ENCODE results near the gene IVD. TPM values are rescaled to one million over a fixed set of nuclear protein-coding genes. Genes with fewer than 3 reads are reported as not detected.

Gene IVD
- polyA plus RNA-seq, 4 donors, result 56.6 to 99.2 (median 67.1) TPM

DNA sequence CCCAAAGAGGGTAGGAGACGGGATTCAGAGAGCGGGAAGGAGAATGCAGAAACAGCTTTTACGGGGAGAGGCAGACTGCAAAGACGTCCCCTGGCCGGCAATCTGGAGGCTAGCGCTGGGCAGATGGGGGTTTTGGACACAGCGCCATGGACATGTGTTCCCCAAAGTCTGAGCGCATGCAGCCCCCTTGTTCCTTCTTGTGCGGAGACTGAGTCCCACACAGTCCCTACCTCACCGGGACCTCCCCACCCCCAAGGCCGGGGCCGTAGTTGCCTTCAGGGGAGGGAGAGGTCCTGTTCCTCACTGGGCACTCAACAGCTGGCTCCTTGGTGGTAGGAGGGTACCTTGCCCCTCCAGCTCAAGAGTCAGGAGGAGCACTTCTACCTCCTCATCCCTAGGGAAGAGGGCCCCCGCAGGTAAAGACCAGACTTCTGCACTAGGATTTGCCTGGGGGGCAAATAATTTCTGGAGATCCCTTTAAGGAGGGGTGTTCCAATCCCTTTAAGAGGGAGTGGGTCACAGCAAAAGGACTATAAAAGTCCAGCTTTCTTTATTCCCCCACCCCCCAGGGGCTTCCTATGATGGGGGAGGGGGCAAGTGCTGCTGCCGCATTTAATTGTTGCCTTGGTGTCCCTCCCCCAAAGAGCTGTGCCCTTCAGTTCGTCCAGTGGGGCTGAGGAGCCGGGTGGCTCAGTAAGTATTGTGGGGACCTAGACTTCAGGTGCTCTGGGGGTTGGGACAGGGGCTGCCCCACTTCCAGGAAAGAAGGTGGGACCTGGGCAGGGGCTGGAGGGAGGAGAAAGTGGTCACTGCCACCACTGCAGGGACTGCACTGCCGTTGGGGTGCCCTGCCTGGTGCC is 31.5 kb downstream of the IVD start:
- DNase-seq (ENCODE audit: low read depth in 4 of 4, low spot score in 3 of 4), result no peak

DNA sequence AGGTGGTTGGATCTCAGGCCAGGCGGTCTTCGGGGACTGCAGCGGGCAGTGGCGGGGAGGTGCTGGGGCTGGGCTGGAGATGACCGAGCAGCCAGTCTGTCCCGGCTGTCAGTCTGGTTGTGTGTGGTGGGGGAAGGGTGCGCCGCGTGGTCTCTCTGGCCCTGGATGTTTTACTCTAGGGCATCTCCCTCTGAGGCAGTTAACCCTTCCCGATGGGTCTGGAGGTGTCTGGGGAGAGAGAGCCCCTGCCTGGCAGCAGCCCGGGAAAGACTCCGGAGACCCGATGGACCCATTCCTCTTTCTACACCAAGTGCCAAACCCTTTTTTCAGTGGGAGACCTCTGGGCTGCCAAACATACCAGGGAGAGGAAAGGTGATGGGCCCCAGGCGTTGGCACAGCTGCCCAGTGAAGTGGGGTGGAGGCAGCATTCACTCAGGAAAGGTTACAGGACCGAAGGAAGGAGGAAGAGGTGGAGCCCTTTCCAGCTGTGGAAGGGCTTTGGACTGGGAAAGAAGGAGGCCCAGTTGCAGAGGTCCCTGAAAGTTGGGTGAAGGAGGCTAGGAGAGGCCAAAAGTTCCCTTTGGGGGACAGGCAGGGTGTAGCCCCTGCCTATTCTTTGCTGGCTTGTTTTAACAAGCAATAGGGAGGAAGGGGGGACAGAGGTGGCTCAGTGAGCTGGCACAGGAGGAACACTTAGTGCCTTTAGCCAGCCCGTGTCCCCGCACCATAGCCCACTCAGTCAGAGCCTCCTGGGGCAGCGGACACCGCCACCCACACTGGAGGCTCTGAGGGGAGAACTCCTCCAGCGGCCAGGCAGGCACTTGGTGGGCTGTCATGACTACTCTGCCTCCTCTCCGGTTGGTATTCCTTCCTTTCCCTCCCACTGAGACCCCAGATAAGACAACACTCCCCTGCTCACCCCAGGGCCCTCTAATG is 32.4 kb downstream of the IVD start:
- no peak for DNase-seq (ENCODE audit: low read depth in 4 of 4, low spot score in 3 of 4)

DNA sequence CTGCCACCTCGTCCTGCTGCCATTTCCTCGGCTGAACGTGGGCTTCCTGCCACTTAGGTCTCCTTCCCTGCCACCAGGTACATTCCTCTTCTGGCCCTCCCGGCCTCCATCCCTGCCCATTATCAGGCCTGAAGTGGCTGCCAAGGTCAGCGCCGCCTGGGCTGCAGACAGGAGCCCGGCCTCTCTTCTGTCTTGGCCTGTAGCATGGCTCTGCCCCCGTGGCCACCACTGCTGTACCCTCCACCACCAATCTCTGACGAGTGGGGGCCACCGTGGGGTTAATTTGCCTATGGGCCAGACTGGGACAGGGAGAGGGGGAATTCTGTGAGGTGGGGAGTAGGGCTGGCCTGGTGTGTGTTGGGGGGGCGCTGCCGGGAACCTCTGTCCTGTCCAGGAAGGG is 33.1 kb downstream of the IVD start:
- no peak for DNase-seq (ENCODE audit: low read depth in 4 of 4, low spot score in 3 of 4)

DNA sequence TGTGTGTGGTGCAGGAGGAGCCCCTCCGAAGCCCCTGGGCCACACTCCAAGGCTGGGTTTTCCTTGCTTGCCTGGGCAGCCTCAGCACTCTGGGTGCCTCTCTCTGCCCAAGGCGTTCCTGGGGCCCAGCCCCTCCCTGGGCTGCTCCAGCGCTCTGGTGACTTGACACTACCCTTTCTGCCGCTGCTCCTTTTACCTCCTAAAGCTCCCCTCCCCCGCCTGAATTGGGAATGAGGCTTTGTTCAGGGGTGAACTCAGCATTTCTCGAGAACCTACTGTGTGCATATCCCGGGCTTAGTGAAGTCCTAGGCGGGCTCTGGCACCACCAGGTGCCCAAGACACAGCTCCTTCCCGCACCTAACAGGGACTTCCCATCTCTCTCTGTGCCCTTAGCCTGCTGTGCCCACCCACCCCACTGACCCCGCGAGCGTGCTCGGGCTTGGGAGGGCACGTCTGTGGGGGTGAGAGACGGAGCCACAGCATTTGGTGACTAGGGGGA is 33.9 kb downstream of the IVD start:
- DNase-seq (ENCODE audit: low read depth in 4 of 4, low spot score in 3 of 4), result no peak

DNA sequence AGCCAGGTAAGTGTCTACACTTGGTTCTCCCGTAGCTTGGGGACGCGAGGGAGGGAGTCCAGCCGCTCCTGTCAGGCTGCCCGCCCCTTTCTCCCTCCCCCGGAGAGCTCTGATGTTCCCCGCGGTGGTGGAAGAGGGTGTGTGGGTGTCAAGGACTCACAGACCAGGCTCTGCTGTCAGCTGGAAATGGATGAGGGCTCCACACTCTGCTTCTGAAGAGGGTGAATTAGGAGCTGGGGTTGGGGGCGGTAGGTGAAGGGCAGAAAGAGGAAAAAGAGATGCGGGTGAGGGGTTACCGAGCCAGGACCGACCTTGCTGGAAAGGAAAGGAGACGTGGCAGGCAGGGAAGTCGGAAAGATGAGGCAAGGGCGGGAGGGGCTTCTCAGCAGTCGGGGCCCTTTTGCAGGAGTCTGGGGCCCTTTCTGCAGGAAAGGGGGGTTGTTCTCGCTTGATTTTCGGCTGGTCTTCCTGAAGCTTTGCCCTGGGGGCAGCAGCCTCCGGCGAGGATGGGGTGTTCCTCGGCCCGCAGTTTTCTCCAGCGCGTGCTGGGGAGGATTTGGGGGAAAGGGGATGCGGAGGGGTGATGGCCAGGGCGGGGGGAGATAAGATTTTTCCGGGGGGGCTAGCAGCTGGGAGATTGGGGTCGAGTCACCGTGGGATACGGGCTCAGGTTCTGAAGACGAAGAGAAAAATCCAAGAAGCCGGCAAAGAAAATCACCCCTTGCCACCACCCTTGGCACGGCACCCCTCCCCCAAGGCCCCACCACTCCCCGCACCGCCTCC is 34.6 kb downstream of the IVD start:
- DNase-seq (ENCODE audit: low read depth in 4 of 4, low spot score in 3 of 4), result no peak

DNA sequence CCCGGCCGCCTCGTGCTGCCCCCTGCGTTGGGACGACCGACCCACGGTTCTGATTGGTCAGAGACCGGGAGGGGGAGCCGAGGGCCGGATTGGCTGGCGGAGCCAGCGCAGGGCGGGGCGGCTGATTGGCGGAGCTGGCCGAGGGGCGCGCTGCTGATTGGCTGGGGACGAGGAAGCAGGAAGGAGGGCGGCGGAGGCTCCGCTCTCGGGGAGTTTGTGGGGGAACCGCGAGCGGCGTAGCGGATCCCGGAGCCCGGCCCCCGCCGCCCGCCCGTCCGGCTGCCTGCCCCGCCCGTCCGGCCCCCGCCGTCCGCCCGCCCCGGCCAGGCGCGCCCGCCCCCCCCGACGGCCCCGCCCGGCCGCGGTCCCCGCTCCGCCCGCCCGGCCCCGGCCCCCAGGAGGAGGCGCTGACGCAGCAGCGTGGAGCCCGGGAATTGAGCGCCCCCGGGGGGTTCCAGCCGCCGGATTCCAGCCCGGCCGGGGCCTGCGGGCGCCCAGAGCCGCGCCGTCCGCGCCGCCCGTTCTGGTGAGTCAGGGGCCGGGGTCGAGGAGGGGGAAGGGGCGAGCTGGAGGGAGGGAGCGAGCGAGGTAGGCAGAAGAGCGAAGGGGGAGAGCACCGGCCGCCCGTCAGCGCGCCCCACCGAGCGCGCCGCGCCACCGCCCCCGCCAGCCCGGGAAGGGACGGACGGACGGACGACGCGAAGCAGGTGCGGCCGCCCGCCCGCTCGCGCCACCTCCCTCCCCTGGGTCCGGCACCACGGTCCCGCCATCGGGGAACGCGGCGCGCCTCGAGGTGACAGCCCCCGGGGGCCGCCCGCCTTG is 35.4 kb downstream of the IVD start, which contains the start of gene BAHD1:
Gene BAHD1 (plus strand): TSS at position 211 of the 822 bp plus-strand sequence. CDS start 17,512 bp downstream, outside the sequence.
- peak; percentile 79 to 89 (median 86) for DNase-seq (ENCODE audit: low read depth in 4 of 4, low spot score in 3 of 4)

DNA sequence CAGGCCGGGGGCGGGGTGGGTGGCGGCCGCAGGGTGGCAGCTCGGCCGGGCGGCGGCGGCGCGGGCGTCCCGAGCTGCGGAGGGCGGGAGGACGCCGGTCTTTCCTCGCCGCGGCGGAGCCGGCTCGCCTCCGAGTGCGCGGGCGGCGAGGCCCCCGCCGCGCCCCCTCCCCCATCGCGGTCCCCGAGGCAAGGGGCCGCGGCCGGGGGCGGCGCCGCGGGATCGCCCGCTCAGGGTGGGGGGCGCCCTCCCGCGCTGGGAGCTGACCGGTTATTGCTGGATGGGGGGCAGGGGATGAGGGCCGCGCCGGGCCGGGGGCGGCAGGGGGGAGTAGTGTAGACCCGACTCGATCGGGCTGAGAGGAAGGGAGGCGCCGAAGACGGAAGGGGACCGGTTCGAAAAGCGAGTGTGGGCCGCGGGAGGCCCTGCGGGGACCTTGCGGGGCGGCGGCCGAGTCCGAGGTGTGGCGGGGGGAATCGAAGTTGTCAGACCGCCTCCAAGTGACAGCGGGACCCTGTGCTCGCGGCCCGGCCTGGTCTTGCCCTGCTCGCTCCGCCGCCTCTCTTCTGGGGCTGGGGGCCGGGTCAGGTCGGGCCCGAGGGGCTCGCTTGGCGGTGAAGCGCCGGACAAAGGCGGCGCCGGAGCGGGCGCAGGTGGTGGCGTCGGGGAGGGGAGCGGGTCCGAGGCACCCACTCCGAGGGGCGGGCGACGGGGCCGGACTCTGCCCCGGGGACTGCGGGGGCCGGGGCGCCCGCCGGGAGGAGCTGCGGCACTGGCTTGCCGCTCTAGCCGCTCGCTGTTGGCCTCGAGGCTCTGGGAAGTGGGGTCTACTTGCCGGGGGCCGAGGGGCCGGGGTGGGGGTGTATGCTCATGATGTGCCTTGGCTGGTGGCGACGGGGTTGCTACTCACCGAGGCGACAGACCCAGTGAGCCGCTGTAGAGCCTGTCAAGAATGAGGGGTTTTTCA is 36.3 kb downstream of the IVD start:
- DNase-seq (ENCODE audit: low read depth in 4 of 4, low spot score in 3 of 4), result no peak

DNA sequence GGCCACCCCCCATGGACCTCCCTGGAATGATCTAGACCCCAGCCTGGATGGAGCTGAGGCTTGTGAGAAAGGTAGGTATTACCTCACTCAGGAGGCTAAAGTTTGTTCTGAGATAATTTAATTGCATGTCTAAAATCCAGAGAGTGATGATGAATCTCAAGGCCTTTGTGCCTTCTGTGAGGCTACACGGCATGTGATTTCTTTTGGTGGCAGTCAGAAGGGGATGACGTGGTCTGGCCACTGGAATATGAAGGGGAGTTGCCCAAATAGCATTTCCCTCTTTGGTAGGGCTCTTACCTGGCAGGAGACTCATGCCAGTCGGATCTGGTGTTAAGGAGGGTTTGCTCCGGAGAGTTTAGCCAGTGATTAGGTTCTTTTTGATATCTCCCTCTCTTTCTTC is 37.7 kb downstream of the IVD start:
- DNase-seq (ENCODE audit: low read depth in 4 of 4, low spot score in 3 of 4), result no peak

DNA sequence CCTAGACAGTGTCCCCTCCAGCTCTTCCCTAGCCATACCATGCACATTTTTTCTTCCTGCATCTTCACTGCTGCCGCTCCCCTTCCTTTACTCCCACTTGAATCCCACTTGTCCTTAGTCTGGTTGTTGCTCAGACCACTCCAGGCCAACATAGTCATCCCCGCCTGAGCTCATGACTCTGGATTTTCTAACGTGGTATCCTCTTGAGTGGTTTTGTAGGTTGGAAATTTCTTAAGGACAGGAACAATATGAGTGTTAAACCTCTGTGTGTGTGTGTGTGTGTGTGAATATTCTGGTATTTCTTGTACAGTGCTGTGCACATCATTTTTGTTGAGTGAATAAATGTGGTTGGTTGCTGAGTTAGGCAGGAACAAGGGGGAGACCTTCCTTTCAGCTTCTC is 38.3 kb downstream of the IVD start:
- no peak for DNase-seq (ENCODE audit: low read depth in 4 of 4, low spot score in 3 of 4)

DNA sequence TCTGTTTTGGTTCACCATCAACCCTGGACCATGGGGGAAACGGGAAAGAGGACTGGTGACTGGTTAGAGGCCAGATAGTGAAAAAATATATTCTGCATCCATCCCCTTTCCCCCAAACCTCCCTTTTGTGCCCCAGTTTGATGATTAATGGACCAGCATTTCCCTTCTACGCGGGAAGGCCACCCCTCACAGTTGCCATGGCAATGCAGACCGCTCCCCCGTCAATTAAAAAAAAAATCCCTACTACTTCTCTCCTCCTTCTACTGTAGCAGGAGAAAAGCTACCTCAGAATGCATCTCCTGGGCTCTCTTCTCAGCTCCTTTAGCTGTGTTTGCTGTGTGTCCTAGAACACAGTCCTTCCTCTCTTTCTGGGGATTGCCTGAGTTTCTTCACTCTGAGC is 39.1 kb downstream of the IVD start:
- DNase-seq (ENCODE audit: low read depth in 4 of 4, low spot score in 3 of 4), result no peak

DNA sequence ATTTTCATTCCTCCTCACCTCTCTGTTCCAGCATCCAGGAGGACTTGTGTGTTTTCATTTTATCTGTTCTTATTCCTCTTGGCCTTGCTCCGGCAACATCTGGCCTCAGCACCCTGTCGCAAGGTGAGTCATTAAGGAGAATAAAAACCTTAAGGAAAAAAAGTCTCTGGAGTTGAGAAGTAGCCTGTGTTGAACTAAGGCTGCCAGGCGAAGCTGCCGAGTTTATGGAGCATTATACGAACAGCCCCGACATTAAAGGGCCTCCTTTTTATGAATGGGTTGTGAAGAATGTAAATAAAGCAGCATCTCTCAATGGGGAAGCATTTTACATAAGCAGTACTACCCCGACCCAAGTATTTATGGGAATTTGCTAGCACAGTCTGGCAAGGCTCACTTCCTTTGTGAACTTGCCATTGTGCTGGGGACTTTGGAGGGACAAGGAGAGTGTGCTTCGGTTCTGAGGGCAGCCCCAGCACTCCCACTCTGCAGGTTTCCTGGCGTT is 39.9 kb downstream of the IVD start:
- no peak for DNase-seq (ENCODE audit: low read depth in 4 of 4, low spot score in 3 of 4)

DNA sequence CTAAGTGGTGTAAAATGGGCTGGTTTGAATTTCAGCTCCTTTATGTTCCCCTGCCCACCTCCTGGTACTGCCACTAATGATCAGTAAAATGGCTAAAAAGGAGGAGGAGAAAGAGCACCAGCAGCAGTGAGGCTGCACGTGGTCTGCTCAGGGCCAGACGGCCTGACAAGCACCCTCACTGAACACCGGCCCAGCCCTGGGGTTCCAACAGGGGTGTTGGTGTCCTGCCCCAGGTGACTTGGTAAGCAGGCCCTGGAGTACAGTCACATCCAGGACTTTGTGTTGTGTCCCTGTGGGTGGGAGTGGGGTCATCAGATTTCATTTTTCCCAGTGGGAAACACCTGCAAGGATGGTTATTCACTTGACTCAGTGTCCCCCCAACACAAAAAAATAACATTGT is 40.5 kb downstream of the IVD start:
- no peak for DNase-seq (ENCODE audit: low read depth in 4 of 4, low spot score in 3 of 4)

DNA sequence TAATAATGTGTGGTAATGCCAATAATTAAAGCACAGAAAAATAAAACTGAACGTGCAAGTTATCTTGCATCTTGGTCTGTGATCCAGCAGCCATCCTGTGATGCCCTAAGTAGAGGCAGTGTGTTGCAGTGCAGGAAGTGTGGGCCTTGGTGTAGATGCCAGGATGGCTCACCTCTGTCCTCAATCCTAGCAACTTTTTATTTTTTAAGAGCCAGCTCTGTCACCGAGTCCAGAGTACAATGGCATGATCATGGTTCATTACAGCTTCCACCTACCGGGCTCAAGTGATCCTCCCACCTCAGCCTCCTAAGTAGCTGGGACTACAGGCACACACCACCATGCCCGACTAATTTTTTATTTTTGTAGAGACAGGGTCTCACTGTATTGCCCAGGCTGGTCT is 42.8 kb downstream of the IVD start:
- DNase-seq (ENCODE audit: low read depth in 4 of 4, low spot score in 3 of 4), result no peak

DNA sequence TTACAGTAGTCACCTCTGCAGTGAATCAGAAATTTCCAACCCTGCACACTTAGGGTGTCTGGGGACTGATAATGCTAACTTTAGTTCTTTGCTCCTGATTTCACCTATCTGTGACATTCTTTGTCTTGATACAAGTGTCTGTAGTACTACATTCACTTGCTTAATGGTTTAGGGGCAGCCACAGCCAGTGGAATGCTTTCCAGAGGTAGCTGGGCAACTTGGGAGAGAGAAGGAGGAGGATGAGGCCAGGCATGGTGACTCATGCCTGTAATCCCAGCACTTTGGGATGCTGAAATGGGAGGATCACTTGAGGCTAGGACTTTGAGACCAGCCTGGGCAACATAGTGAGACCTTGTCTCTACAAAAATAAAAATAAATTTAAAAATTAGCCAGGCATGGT is 43.7 kb downstream of the IVD start:
- DNase-seq (ENCODE audit: low read depth in 4 of 4, low spot score in 3 of 4), result no peak

DNA sequence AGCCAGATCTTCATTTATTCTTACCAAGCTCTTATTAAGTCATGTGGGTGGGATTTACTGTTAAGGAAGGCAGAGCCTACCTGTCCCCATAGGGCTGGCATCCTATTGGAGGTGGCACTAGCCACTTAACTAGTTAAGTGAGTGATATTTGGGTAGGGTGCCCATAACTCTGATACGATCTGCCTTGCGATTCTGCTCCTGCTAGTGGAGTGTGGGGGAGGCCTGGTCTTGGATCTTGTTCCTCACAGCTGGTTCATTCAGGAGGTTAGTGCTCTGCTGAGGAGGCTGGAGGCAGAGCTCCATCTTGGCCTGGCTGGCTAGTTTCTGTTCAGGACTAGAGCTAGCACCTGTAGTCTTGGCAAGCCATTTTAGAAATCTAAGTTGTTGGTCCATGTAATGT is 44.5 kb downstream of the IVD start:
- no peak for DNase-seq (ENCODE audit: low read depth in 4 of 4, low spot score in 3 of 4)

DNA sequence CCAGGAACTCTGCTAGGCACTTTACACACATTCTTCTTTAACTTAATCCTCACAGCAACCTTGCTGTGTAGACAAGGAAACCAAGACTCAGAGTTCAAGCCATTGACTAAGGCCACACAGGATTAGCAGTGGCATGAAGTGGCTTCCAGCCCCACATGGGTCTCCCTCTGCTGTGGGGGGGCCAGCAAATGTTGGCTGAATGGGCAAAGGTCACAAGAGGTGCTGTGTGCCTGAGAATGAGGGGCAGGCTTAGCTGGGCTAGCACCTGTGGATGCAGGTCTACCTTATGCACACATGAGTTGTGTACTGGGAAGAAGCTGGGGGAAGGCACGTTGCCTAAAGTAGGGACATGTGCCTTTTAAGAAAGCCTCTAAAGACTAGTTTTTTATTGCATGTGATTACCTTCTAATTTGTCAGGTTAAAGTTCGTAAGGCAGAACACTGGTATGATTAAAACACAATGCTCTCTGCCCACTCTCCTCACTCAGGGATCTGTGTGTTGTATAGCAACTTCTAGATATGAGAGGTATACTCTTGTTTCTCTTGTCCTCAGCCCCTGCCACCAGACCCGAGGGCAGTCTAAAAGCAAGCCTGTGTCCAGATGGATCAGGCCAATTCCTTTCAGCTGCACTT is 46.0 kb downstream of the IVD start:
- DNase-seq (ENCODE audit: low read depth in 4 of 4, low spot score in 3 of 4), result no peak

DNA sequence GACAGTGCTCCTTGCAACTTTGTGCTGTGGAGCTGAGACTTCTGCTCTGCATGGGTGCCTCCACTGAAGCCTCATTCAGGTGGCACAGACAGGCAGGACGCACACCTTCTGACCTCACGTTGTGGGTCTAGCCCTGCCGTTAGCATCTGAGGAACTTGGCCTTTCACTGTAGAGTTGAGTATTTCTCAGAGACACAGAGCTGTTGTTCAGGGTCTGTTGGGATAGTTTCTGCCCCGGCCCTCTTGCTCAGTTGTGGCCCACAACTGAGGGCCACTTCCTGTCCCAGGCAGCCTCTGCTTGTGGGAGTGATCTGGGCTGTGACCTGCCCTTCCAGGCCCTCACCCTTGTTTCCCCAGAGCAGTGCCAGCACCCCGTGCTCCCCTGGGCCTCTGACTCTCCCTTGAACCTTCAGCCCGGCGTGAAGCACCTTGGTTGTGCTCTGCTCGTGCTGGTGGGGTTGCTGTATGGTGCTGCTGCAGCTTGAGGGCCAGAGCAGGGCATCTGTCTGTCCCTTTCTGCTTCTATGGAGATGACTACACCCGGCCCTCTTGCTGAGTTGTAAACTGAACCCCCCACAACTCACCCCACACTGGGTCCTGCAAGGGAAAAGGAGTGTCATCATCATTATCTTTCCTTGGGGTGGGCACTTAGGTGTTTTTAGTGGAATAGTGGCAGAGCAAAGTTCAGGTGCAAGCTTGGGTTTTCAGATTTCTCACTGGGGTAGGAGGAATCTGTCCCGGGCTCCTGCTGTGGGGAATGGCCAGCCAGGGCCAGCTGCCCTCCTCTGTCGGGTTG is 46.9 kb downstream of the IVD start:
- no peak for DNase-seq (ENCODE audit: low read depth in 4 of 4, low spot score in 3 of 4)

All from left renal pelvis (tissue), 4 donors.